ENCODE measurements around the gene B4GALT1. TPM values are rescaled to one million over a fixed set of nuclear protein-coding genes. Genes with fewer than 3 reads are reported as not detected.

Gene B4GALT1
- total and polyA plus RNA-seq, 2 donors (not counting 3 experiments of a cell fraction or from before 2014, with no cell fraction given): 61.4 to 66.5 TPM

- no TSS peak for BruUV-seq (replicated peaks)
- intact Hi-C loops (cut with micrococcal nuclease) (no loop called here), dilution Hi-C loops (cut with MboI; ENCODE audit: extremely low pct_ligation_motif_present, low sequenced_read_pairs) (no loop called here)
- no peaks in the 10 kb centered on the region for H3K36me3 ChIP-seq (ENCODE audit: control insufficient read depth in 2 of 2, extremely low read depth in 1 of 2, insufficient read depth in 2 of 2, low read length in 2 of 2)
- ChIA-PET CTCF (interaction anchor here (1.5 kb wide), 1 partner anchor 23 kb away, joined by 3 read pairs; no protein-coding TSS in a partner anchor), POLR2A (no interaction called here)
- H2AFZ ChIP-seq (ENCODE audit: low read depth, low read length): no peak overlapping the region
- H3K9ac ChIP-seq (replicated peaks; ENCODE audit: extremely low read depth, insufficient read depth, low read length): no peak overlapping the region
- no peaks in the 10 kb centered on the region for H3K9me3 ChIP-seq (replicated peaks; ENCODE audit: control insufficient read depth, insufficient read depth, low read length)
- no peak overlapping the region for H3K27ac ChIP-seq (ENCODE audit: insufficient read depth, low read depth, low read length)
- H3K4me1 ChIP-seq (ENCODE audit: control insufficient read depth, extremely low read depth, insufficient read depth, low read length): no peaks in the 10 kb centered on the region
- no peaks in the 10 kb centered on the region for H3K9me1 ChIP-seq (replicated peaks; ENCODE audit: control insufficient read depth, extremely low read depth, insufficient read depth, low read length)
- H3K27me3 ChIP-seq (ENCODE audit: control insufficient read depth in 2 of 2, insufficient read depth in 2 of 2, low read length in 2 of 2): peaks cover 16 to 29% of the 10 kb centered on the region in 2 experiments
- FAIRE-seq (no peak), DNase-seq (ENCODE audit: low read depth, low spot score) (no peak)
- H4K20me1 ChIP-seq (replicated peaks; ENCODE audit: control insufficient read depth, extremely low read depth, insufficient read depth, low read length): no peaks in the 10 kb centered on the region
- H3K79me2 ChIP-seq (ENCODE audit: control insufficient read depth, insufficient read depth, low read length): no peaks in the 10 kb centered on the region
- H3K4me2 ChIP-seq (ENCODE audit: insufficient read depth, low read length): no peak overlapping the region
- TF ChIP-seq CTCF (IDR thresholded peaks at IDR 0.05; ENCODE audit: extremely low read depth in 1 of 2, insufficient read depth in 1 of 2, low read depth in 1 of 2, low read length in 2 of 2) (no peak), POLR2AphosphoS5 (IDR thresholded peaks at IDR 0.05; ENCODE audit: insufficient read depth, low read depth, low read length) (no peak), FOS (IDR thresholded peaks at IDR 0.05; ENCODE audit: borderline replicate concordance, insufficient read depth, low read length) (no peak), MAX (IDR thresholded peaks at IDR 0.05; ENCODE audit: insufficient read depth, insufficient read length) (no peak), POLR2A (IDR thresholded peaks at IDR 0.05; ENCODE audit: low read depth, low read length) (no peak), EZH2 (IDR thresholded peaks at IDR 0.05; ENCODE audit: borderline replicate concordance, low read depth, low read length, severe bottlenecking) (no peak), JUN (IDR thresholded peaks at IDR 0.05; ENCODE audit: borderline replicate concordance, insufficient read depth, insufficient read length, low read depth) (no peak), MYC (IDR thresholded peaks at IDR 0.05; ENCODE audit: low read depth, low read length) (no peak)
- no peak overlapping the region for H3K4me3 ChIP-seq (replicated peaks in 1 of 3; ENCODE audit: insufficient read depth in 1 of 3, low read depth in 1 of 3, low read length in 3 of 3)
Observed at GRCh38 chr9:33202552-33203201, 35.5 kb upstream of the B4GALT1 start.

Measured in endothelial cell of umbilical vein (primary cell).